Hypothalamus (tissue), 51 donors: ENCODE results near the gene MYD88.

Experiments used
- DNase-seq, 51 donors: peaks; one replicate each; lab custom pipeline; 2025; lab: John Stamatoyannopoulos, UW

The MYD88 gene

DNA sequence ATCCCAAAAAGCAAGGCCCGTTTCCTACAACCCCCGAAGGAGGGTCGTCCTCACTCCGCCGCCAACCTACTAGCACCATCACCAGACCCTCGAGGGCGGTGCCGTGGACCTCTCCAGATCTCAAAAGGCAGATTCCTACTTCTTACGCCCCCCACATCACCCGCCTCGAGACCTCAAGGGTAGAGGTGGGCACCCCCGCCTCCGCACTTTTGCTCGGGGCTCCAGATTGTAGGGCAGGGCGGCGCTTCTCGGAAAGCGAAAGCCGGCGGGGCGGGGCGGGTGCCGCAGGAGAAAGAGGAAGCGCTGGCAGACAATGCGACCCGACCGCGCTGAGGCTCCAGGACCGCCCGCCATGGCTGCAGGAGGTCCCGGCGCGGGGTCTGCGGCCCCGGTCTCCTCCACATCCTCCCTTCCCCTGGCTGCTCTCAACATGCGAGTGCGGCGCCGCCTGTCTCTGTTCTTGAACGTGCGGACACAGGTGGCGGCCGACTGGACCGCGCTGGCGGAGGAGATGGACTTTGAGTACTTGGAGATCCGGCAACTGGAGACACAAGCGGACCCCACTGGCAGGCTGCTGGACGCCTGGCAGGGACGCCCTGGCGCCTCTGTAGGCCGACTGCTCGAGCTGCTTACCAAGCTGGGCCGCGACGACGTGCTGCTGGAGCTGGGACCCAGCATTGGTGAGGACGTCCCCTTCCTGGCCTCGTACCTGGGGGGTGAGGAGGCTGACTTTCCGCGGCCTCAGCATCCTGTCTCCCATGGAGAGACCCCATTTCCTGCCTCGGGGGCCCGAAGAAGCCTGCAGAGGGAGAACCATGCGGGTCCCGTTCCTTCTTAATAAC, at the start of gene MYD88:
Gene MYD88, plus strand, starts transcription at position 313 of the 842 bp plus-strand sequence. Its CDS starts 40 bp downstream, at position 353.
- DNase-seq, result peak in 42 of 51 donors; percentile 3 to 74 (median 52)

DNA sequence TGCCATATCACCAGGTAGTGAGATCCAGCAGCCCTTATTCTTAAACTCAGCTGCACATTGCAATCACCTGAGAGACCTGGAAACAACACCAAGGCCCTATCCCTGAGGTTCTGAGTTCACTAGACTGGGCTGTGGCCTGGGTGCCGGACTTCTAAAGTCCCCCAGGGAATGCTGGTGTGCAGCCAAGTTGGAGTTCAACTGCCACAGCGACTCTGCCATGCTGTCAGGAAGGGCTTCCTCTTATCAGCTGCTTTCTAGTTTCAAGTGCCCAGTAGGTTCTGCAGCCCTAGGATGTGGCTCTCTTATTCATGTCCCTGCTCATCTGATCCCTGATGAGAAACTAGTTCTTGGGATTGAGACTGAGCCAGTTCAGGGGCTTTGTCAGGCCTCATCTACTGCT, 49.3 kb upstream of the MYD88 start:
- no peak for DNase-seq

DNA sequence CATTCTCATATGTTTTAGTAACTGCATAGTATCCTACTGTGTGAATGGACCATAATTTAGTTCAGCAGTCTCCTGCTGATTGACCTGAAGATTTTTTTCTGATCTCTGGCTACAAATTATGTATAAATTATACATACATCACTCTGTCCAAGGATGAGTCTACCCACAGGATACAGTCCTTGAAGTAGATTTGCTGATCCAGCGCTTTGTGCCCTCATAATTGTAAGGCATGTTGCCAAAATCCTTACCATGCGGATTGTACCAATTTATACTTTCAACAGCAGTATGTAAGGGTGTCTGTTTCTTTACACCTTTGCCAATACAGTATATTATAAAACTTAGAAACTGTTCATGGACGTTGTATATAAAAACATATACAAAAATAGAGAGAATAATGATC, 48.0 kb upstream of the MYD88 start:
- DNase-seq, result no peak

DNA sequence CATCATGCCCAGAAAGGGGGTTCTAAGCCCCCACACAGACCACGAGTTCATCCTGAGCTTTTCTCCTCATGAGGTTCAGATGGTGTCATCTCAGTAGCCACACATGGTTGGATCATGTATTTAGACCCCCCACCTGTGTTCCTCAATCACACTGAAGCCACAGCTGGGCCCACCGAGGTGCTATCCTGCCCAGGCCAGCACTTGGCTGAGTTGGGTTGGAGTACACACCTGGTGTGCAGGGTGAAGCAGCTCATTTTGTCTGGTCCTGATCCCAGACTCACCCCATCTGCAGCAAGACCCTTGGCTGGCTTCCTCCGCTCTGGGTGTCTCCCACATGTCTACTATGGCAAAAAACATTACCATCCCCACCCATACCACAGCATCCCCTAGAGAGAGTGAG, 43.5 kb upstream of the MYD88 start:
- DNase-seq, result no peak

DNA sequence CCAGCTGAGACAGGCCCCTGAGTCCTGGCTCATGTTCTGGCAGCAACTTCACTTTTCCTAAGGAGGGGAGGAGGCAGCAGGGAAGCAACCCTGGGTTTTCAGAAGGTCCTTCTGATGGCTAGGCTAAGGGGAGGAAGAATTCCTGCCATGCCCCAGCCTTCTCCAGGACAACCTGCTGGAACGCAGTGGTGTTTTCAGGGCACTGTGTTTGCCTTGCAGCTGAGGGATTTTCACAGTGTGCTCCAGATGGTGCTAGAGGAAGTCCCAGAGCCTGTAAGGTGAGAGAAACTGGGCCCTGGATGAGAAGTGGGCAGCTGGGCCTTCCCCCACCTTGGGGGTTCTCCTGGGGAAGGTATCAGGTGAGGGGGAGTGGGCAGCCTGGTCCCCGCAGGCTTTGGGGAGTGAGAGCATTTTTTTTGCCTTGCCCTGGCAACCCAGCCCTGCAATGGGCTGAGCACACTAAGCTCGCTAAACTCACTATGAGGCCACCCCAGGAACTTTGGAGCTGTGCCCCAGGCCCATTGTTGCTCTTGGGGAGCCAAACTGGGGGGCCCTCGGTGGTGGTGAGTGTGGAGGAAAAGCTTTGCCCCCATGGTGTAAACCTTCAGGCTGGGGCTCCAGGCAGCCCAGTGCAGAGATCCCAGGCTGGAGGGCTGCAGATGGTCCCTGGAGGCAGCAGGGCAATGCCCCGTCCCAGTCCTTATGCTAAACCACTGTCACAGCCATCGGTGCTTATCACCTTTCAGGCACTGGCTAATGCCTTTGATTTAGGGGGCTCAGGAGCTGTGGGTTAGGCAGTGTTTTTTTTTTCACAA, 42.6 kb upstream of the MYD88 start:
- peak in 8 of 51 donors; percentile 6 to 44 (median 23) for DNase-seq

DNA sequence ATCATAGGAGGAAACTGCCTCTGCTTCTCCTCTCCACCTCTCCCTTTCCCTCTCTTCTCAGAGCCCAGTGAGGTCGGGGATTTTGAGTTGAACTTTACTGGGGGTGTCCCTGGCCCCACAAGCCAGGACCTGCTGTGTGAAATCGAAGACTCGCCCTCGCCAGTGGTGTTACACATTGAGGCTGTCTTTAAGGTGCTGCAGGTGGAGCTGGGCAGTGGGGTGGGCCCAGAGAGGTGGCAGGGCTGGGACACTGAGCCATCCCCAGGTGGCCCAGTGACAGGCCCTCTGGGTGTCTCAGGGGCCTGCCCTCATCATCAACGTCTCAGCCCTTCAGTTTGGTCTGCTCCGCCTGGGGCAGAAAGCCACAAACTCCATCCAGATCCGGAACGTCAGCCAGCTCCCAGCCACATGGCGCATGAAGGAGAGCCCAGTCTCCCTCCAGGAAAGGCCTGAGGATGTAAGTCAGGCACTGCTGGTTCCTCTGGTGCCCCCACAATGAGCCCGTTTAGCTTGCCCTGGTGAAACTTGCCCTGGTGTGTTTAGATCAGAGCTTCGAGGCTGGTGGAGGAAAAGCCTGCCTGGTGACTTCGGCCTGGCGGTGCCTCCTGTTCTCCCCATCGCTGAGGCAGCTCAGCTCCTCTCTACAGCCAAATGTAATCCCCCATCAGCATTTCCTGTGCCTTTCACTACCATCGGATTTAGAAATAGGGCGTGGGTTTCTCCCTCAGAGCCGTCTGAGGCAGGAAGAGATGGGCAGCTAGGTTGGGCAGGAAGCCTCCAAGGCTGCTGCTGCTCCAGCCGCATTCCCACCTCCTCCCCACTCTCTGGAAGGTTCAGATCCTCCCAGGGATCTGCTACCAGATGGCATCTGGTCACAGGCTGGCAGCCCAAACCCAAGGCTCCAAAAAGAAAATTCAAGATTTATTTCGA, 40.8 kb upstream of the MYD88 start:
- DNase-seq, result no peak

DNA sequence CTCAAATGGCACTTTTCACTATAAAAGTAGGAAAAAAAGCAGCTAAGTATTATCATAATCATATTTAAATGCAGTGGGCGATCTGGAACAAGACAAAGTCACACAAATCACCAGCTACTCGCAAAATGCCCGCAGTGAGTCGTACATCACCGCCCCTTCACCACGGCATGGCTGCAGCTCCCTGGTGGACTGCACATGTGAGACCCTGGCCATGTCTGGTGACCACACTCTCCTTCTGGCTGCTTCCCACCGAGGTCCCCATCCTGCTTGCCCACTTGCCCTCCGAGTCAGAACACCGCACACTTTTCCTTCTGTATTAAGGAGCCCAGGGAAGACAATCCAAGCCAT, 40.1 kb upstream of the MYD88 start:
- DNase-seq, result no peak

DNA sequence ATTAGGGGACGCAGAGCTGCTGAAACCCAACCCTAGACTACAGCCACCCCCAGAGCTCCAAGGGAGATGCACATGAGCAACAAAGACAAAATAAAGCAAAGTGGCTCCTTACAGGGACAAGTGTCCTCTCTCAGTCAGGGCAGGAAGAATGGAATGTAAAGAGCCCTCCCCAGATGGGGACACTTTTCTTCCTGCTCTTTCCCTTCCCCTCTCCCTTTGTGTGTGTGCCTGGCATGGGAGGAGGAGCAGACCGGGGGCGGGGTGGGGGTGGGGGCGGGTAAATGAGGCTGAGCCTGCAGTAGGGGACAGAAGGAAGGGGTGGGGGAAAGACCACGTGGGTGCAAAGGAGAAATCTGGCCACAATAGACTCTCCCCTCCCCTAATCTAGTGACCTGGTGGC, 38.9 kb upstream of the MYD88 start:
- no peak for DNase-seq

DNA sequence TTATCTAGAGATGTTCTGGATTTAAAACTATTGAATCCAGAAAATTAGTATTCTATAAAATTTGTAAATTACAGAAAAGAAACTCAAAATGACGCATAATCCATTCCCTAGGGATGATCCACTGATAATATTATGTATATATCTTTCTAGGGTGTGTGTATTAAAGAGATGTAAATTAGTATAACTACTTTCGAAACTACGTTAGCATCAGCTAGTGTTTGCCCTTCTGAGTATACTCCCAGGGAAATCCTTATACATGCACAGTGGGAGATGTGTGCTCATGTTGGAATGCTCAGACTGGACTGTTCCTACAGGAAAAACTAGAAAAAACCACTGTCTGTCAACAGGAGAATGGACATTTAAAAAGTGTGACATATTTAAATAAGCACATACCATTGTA, 38.0 kb upstream of the MYD88 start:
- no peak for DNase-seq

DNA sequence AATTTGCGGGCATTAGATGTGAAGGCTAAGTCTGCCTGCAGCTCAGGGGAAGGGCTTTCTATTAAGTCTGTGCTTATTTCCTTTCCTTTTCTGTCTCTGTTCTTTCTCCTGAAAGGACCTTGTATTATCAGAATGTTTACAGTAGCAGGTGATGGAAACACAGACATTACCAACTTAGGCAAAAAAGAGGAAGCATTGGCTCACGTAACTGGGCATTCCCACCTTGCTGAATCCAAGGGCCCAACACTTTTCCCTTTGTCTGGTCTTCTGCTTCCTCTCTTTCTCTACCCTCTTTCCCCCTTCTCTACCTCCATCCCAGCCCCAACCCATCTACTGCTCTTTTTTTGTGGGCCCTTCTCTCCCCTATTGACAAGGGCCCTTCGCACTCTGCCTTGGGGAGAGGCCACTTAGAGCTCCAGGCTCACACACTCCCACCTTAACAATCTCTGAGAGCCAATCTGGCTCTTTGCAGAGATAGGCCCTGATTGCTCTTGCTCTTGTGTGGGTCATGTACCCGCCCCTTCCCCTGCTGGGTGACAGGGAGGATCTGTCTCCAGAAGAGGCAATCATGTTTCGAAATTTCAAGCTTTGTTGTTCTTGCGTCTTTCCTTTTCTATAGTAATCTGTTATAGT, 36.5 kb upstream of the MYD88 start:
- DNase-seq, result no peak

DNA sequence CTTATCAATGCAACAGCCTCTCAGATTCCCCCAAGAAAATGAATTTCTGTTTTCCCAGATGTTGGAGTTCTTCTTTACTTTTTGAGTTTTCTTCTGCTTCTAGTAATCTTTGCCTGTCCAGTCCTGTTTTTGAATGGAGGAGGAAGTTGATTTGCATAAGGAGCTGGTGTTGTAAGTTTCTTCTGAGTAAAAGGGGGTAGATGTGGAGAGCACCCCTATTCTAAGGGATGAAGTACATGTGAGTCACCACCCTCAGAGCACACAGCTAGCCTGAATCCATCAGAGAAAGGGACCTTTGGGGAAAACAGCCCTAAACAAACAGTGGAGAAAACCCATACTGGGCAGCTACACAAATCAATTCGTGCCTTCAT, 36.0 kb upstream of the MYD88 start:
- DNase-seq, result no peak

DNA sequence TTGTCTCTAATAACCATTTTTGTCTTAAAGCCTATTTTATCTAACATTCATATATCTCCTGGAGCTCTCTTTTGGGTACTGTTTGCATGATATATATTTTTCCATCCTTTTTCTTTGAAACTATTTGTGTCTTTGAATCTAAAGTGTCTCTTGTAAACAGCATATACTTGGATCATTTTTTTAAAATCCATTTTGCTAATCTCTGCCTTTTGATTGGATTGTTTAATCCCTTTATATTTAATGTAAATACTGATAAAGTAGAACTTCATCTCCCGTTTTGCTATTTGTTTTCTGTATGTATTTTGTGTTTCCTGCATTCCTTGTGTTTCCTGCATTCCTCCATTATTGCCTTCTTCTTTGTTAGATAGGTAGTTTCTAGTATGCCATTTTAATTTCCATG, 32.9 kb upstream of the MYD88 start:
- no peak for DNase-seq

DNA sequence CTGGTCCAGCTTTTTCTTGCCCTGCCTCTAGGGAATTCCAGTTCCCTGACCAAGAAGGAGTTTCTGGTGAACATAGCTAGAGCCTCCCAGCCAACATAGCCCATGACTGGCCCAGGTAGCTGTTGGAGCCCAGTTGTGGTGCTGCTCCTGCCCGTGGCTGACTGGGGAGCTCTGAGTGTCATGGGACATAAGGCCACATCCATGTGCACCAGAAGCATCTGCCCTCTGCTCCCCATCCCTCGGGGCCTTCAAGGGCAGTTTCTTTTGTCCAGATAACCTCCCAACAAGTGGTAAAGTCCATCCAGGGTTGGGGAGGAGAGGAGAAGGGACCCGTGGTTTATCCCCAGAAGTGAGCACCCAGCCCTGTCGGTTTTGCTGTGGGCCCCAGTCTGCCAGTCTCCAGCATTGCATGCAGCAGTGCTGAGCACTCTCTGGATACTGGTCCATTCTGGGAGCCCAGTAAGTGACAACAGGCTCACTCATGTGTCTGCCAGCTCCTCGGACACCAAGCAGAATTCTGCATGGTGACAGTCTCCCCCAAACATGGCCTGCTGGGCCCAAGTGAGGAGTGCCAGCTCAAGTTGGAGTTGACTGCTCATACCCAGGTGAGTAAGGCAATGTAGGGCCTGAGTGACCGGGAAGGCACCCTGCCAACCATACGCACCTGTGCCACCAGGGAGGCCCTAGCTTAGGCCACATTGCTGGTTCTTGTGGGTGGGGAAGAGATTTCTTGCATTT, 30.4 kb upstream of the MYD88 start:
- no peak for DNase-seq

DNA sequence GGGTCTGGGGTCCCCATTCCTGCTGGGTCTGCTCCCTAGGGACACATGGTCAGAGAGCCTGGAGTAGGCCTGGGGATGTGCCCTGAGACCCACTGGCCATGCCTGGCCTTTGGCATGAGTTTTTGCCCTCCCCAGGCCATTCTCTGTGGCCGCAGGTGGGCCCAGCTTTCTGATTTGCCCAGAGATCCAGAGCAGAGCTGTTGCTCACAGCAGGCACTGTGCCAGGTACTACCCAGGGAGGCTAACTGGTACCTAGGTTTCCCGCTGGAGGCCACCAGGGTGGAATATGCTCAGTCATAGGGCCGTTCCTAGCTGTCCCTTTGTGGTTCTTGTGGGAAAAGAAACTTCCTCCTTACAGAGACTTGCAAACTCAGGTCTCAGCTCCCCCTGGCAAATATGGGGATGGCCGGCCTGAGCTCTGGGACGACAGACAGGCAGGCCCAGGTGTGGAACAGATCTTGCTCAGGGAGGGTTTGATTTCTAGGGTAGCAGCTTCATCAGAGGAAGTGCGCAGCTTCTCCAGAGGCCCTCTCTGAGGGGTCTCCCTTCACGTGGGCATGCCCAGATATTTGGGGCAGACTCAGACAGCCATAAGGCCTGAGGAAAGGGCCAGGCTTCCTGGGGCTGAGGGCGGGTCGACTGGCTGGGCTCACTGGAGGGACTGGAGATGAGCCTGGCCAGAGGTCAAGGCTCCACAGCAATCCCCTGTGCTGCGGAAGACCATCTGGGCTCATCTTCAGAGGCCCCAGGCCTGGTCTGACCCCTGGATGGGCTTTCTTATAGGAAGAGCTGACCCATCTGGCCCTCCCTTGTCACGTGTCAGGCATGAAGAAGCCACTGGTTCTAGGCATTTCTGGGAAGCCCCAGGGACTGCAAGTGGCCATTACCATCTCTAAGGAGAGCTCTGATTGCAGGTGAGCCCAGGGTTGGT, 29.5 kb upstream of the MYD88 start:
- no peak for DNase-seq

DNA sequence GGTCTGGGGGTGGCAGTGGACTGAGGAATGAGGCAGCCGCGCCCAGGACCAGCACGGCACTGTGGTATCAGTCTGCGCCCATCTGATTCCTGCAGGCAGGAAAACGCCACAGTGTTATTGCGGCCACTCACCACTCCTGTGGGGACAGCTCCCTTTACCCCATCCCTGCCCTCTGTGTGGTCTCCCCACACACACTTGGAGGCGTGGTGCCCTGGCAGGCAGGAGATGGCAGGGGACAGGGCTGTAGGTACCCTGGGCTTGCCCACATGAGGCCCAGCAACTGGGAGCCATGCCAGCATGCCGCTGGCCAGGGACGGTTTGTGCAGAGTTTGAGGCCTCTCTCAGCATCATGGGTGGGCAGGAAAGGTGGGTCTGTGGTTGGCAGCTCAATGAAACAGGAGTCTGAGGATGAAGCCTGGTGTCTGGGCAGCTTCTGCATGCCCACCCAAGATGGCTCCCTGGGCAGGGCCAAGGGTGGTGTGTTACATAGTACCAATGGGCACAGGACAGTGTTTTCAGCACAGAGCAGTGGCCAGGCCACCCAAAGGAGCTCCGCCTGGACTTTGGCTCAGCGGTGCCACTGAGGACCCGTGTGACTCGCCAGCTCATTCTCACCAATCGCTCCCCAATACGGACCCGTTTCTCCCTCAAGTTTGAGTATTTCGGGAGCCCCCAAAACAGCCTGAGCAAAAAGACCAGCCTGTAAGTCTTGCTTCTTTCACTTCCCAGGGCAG, 28.7 kb upstream of the MYD88 start:
- DNase-seq, result no peak

DNA sequence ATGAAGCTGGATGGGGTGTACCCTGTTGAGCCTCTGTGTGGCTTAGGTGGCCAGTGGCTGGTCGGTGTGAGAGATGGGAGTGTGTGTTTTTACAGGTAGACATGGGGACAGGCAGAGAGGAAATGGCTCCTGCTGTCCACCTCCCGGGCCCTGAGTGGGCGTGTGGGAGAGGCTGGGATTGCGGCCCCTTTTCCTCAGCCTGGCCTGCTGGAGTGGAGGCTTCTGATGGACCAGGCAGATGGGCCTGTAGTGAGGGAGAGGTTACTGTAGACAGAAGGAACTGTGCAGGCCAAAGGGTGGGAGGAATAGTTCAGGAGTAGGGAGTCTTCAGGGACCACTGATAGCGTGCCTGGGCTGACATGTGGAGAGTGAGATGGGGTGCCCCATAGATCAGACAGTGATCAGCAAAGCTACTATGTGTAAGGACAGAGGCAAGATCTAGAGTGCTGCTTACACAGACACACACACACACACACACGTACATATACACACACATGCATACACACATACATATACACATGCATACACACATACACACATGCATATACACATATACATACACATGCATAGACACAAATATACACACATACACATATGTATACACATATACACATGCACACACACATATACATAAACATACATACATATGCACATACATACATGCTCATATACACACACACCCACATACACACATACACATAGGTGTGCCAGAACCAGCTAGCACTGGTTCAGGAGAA, 28.0 kb upstream of the MYD88 start:
- no peak for DNase-seq

DNA sequence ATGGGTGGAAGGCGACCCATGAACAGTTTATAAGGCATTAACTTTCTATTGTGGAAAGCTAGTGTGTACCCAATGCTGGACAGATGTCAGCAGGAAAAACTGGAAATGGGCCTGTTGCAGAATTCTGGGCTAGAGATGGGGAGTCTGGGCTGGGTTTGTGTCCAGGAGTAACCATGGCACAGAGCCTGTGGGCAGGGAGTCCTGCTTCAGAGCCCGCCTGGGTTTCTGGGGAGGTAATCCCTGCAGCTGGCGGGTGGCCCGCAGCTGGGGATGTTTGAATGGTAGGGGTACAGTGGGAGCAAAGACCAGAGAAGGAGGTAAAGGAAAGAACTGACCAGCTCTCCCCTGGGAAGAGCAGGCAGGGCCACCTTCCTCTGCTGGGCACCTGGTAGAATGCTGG, 27.3 kb upstream of the MYD88 start:
- DNase-seq, result peak in 4 of 51 donors; percentile 23 to 58 (median 32)
